ENCODE measurements around the gene CCDC13. TPM values are rescaled to one million over a fixed set of nuclear protein-coding genes. Genes with fewer than 3 reads are reported as not detected.

The CCDC13 gene
- total RNA-seq, 1 experiment from 2014 or later, result 0.82 TPM

- H3K4me3 ChIP-seq (ENCODE audit: low read depth in 2 of 2, low read length in 2 of 2), result no peak overlapping the region
- no peaks in the 10 kb centered on the region for H3K36me3 ChIP-seq (ENCODE audit: control insufficient read depth, insufficient read depth, low read length)
- H3K27me3 ChIP-seq (ENCODE audit: control insufficient read depth, insufficient read depth, low read length), result no peaks in the 10 kb centered on the region
- ChIA-PET POLR2A (no interaction called here), CTCF (no interaction called here)
- ATAC-seq (no peak), DNase-seq (ENCODE audit: low read depth, low spot score) (no peak)
- in situ Hi-C loops (cut with HindIII; ENCODE audit: low pct_unique_long_range_greater_than_20kb, low sequenced_read_pairs) (no loop called here), intact Hi-C loops (cut with micrococcal nuclease; ENCODE audit: unreplicated experiment) (no loop called here)
- H3K4me1 ChIP-seq (ENCODE audit: control insufficient read depth, insufficient read depth, low read length), result no peaks in the 10 kb centered on the region
- no peak for TF ChIP-seq TCF7L2 (IDR thresholded peaks at IDR 0.05; ENCODE audit: low read depth, low read length)
- no peak for TF ChIP-seq REST (IDR thresholded peaks at IDR 0.05; ENCODE audit: insufficient read depth in 1 of 2, low read depth in 2 of 2, low read length in 1 of 2)
- no peak for TF ChIP-seq SIN3A (IDR thresholded peaks at IDR 0.05; ENCODE audit: borderline replicate concordance, insufficient read depth, low read depth, low read length)
- no peak for TF ChIP-seq POLR2AphosphoS5 (IDR thresholded peaks at IDR 0.05; ENCODE audit: low read depth, low read length)
- no peak for TF ChIP-seq CTCF (IDR thresholded peaks at IDR 0.05)
- H3K9me3 ChIP-seq (ENCODE audit: control insufficient read depth, insufficient read depth, low read depth, low read length), result no peaks in the 10 kb centered on the region
- H3K27ac ChIP-seq (ENCODE audit: low read length), result no peak overlapping the region
- no TSS peak for BruUV-seq (replicated peaks)
These were observed 8.9 kb downstream of the CCDC13 start for GRCh38 chr3:42764115-42764514.

DNA sequence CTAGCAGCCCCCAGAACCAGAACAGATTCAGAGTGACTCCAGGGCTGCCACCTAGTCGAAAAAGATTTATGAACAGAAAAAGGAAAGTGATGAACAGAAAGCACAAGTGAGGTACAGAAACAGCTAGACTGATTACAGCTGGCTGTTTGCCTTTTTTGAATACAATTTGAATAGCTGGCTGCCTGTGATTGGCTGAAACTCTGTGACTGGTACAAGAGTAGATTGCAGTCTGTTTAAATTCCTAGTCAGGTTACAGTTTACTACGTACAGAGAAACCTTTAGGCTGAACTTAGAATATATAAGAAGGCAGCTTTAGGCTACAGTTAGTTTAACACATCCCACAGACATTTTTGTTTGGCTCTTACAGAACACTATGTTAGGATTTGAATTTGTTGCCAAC lies 10.0 kb downstream of the CCDC13 start:
- no TSS peak for BruUV-seq (replicated peaks)
- intact Hi-C loops (cut with micrococcal nuclease; ENCODE audit: unreplicated experiment), result no loop called here
- CTCF ChIA-PET, result no interaction called here

DNA sequence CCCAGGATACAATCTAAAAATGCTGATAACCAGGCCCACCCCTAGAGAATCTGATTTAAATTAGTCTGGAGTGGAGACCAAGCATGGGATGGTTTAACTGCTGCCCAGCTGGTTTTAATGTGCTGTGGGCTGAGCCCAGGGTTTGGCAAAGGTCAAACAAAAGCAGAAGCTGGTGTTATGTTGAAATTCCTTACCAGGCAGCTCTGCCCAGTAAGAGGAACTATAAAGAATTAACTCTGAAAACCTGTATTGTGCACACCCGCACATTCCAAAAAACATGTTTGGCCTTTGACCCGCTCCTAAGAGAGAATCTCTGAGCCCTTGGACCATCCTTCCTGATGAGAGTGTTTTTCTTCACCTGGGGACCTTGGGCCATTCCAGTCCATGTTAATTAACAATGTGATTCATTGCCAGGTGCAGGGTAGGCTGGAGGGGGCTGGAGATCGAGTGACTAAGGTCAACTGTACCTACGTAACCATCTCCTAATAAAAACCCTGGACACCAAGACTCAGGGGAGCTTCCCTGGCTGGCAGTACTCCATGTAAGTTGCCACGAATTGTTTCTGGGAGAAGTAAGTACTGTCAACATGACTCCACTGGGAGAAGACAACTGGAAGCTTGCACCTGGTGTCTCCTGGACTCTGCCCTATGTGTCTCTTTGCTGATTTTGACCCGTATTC lies 10.9 kb downstream of the CCDC13 start:
- POLR2A ChIA-PET, result no interaction called here
- no peak overlapping the region for H3K27ac ChIP-seq (ENCODE audit: low read length)
- H3K36me3 ChIP-seq (ENCODE audit: control insufficient read depth, insufficient read depth, low read length), result no peaks in the 10 kb centered on the region
- CTCF ChIA-PET, result no interaction called here
- ATAC-seq, result no peak
- no peak for TF ChIP-seq SIN3A (IDR thresholded peaks at IDR 0.05; ENCODE audit: borderline replicate concordance, insufficient read depth, low read depth, low read length)
- TF ChIP-seq CTCF (IDR thresholded peaks at IDR 0.05), result no peak
- in situ Hi-C loops (cut with HindIII; ENCODE audit: low pct_unique_long_range_greater_than_20kb, low sequenced_read_pairs), result no loop called here
- DNase-seq (ENCODE audit: low read depth, low spot score), result no peak
- H3K9me3 ChIP-seq (ENCODE audit: control insufficient read depth, insufficient read depth, low read depth, low read length), result no peaks in the 10 kb centered on the region
- intact Hi-C loops (cut with micrococcal nuclease; ENCODE audit: unreplicated experiment), result no loop called here
- BruUV-seq (replicated peaks), result no TSS peak
- no peaks in the 10 kb centered on the region for H3K4me1 ChIP-seq (ENCODE audit: control insufficient read depth, insufficient read depth, low read length)
- H3K27me3 ChIP-seq (ENCODE audit: control insufficient read depth, insufficient read depth, low read length), result no peaks in the 10 kb centered on the region
- H3K4me3 ChIP-seq (ENCODE audit: low read depth in 2 of 2, low read length in 2 of 2), result no peak overlapping the region

More for the DNA sequence above, 10.0 kb downstream of the CCDC13 start:
- in situ Hi-C loops (cut with HindIII; ENCODE audit: low pct_unique_long_range_greater_than_20kb, low sequenced_read_pairs), result no loop called here
- Histone ChIP-seq H3K27ac (ENCODE audit: low read length) (no peak overlapping the region), H3K4me3 (ENCODE audit: low read depth in 2 of 2, low read length in 2 of 2) (no peak overlapping the region), H3K27me3 (ENCODE audit: control insufficient read depth, insufficient read depth, low read length) (no peaks in the 10 kb centered on the region), H3K36me3 (ENCODE audit: control insufficient read depth, insufficient read depth, low read length) (no peaks in the 10 kb centered on the region), H3K9me3 (ENCODE audit: control insufficient read depth, insufficient read depth, low read depth, low read length) (no peaks in the 10 kb centered on the region), H3K4me1 (ENCODE audit: control insufficient read depth, insufficient read depth, low read length) (no peaks in the 10 kb centered on the region)
- TF ChIP-seq TCF7L2 (IDR thresholded peaks at IDR 0.05; ENCODE audit: low read depth, low read length), result no peak
- ATAC-seq (no peak), DNase-seq (ENCODE audit: low read depth, low spot score) (no peak)
- POLR2A ChIA-PET, result interaction anchor here (0.7 kb wide), 1 partner anchor 1999 kb away, joined by 5 read pairs; the partner anchor contains the start of gene KIF15
